Measurements from ENCODE around the gene MCAM.

MCAM gene

DNA sequence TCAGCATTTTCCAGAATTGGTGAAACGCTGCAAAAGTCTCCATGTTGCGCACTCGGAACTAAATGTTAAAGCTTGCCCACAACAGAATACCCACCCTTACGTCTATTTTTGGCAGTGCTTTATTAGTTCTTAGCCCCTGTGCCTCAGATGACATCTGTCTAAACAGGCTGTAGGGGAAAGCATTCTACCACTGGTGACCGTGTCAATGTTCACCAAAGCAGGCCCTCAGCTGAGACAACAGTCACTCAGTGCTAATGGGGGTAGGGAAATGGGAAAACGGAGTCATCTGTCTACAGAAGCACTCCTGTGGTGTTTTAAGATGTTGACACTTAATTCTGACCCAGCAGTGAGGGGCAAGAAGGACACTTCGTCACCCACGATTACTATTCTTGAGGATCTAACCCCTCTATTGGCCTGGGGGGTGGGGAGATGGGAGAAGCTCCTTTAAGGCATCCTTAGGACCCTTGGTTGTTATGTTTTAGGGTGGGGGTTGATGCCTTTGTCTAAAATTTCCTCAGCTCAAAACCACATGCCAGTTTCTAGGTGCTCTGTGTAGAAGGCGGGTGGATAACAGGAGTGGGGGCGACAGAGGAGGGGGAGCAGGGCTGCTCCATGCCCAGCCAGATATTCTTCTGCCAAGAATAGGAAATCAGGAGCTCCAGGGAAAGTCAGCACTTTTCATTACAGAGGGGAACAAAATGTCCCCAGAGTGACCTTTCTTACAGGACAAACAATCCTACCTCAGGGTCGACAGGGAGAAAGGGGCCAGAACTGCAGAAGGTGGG is 45.2 kb upstream of the MCAM start:
- TF ChIP-seq, protein P1, sequence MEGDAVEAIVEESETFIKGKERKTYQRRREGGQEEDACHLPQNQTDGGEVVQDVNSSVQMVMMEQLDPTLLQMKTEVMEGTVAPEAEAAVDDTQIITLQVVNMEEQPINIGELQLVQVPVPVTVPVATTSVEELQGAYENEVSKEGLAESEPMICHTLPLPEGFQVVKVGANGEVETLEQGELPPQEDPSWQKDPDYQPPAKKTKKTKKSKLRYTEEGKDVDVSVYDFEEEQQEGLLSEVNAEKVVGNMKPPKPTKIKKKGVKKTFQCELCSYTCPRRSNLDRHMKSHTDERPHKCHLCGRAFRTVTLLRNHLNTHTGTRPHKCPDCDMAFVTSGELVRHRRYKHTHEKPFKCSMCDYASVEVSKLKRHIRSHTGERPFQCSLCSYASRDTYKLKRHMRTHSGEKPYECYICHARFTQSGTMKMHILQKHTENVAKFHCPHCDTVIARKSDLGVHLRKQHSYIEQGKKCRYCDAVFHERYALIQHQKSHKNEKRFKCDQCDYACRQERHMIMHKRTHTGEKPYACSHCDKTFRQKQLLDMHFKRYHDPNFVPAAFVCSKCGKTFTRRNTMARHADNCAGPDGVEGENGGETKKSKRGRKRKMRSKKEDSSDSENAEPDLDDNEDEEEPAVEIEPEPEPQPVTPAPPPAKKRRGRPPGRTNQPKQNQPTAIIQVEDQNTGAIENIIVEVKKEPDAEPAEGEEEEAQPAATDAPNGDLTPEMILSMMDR (IDR thresholded peaks at IDR 0.05; ENCODE audit: low read depth, low read length, missing control alignments): no peak
- no peak overlapping the region for H3K4me3 ChIP-seq (ENCODE audit: low read depth, low read length)
- in situ Hi-C loops (cut with HindIII; ENCODE audit: low sequenced_read_pairs): loop anchor here (25.0 kb wide), 1 partner anchor 350 kb away; no protein-coding TSS in a partner anchor
- DNase-seq (ENCODE audit: low read depth): no peak

DNA sequence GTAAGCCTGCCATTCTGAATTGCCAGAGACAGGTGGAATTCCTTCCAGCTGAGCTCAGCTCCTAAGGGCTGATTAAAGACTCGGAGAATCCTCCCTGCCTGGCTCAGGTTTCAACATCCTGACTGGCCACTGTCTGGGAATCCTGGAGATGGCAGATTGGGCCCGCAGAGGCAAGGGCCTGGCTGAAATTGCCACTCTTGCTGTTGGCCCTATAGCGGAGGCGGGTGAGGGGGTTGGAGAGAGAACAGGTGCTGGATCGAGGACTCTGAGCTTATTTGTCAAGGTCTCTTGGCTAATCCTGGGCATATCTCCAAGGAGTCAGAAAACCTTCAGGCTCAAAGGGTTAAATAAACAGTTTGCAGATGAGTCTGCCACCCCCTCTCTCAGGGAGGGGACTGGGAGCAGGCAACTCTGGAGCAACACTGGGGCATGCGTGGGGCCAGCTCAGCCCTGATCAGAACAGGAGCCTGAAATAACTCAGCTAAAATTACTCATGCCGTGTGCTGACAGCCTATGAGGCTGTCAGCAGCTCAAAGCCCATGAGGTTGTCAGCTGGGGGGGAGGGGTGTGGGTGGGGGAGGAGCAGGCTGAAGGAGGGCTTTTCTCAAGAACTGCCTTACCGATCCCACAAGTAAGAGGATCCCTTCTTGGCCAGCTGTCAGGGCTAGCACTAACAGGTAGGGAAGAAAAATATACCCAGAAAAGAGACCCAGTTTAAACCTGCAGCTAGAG is 44.3 kb upstream of the MCAM start:
- in situ Hi-C loops (cut with HindIII; ENCODE audit: low sequenced_read_pairs): loop anchor here (25.0 kb wide), 1 partner anchor 351 kb away; no protein-coding TSS in a partner anchor
- no peak overlapping the region for H3K4me3 ChIP-seq (ENCODE audit: low read depth, low read length)
- no peak for DNase-seq (ENCODE audit: low read depth)
- TF ChIP-seq, protein P1 (IDR thresholded peaks at IDR 0.05; ENCODE audit: low read depth, low read length, missing control alignments): no peak

DNA sequence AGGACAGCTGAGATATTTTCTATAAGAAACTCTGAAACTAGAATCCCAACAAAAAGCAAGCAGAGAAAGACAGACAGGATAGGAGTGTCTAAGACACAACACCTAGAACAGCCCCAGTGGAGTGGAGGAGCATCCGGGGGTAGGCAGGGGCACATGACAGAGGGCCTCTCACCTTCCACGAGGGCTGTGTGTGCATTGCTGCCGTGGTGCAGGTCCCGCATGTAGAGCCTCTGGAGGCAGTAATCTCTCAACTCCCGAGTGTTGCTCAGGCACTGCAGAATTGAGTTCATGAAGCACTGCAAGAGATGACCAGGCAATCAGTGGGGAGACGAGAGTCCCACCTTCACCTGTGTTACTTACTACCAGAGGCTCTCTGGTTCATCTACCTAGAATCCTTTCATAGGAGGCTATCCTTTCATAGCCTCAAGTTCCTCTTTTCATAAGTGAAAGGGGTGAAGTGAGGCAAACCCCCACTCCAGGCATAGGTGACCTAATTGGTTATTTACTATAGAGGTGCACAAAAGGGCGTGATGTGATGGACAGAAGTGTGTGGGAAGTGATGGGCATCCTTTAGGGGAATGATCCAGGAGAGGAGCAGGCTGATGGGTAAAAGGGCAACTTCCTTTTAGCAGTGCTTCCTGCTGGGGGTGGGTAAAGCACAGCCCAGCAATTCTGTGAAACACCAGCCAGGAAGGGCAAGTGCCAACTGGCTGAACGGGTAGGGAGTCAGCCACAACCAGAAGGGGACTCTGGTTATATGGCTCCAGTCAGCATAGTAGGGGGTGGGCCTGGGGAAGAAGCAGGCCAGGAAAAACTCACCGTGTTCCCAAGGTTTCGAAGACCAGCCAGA is 42.7 kb upstream of the MCAM start:
- no peak overlapping the region for H3K4me3 ChIP-seq (ENCODE audit: low read depth, low read length)
- in situ Hi-C loops (cut with HindIII; ENCODE audit: low sequenced_read_pairs): loop anchor here (25.0 kb wide), 1 partner anchor 353 kb away; no protein-coding TSS in a partner anchor
- DNase-seq (ENCODE audit: low read depth): no peak
- TF ChIP-seq, protein P1 (IDR thresholded peaks at IDR 0.05; ENCODE audit: low read depth, low read length, missing control alignments): no peak

- TF ChIP-seq, protein P1 (IDR thresholded peaks at IDR 0.05; ENCODE audit: low read depth, low read length, missing control alignments): no peak
- H3K4me3 ChIP-seq (ENCODE audit: low read depth, low read length): peak overlapping the region; percentile 53
- DNase-seq (ENCODE audit: low read depth): no peak
- in situ Hi-C loops (cut with HindIII; ENCODE audit: low sequenced_read_pairs): loop anchor here (25.0 kb wide), 1 partner anchor 355 kb away; no protein-coding TSS in a partner anchor
These were observed 40.1 kb upstream of the MCAM start for GRCh38 chr11:119357074-119357473.

- TF ChIP-seq, protein P1 (IDR thresholded peaks at IDR 0.05; ENCODE audit: low read depth, low read length, missing control alignments): peak; percentile 81
- in situ Hi-C loops (cut with HindIII; ENCODE audit: low sequenced_read_pairs): loop anchor here (25.0 kb wide), 1 partner anchor 356 kb away; no protein-coding TSS in a partner anchor
- peak overlapping the region; percentile 53 for H3K4me3 ChIP-seq (ENCODE audit: low read depth, low read length)
- DNase-seq (ENCODE audit: low read depth): no peak
These were observed 39.6 kb upstream of the MCAM start for GRCh38 chr11:119356349-119357031.
